K562 (cell line): ENCODE results near the gene CXCL6. TPM values are rescaled to one million over a fixed set of nuclear protein-coding genes. Genes with fewer than 3 reads are reported as not detected.

ENCODE experiments used
- KAT2B ChIP-seq: IDR thresholded peaks from one replicate; pipeline ENCODE4 v1.6.1; 2012; ENCODE audit warnings: low read depth, mild to moderate bottlenecking, control low read depth, inconsistent platforms, low read length, moderate library complexity
- SNIP1 ChIP-seq: fragments of 450-650 bp; IDR thresholded peaks from 2 replicates; pipeline ENCODE4 v1.7.1; 2017; ENCODE audit warnings: low read depth, mild to moderate bottlenecking
- polyA plus RNA-seq, 8 experiments: library from polyadenylated mRNA; depleted of rRNA in 4 of 8; stranded (reverse) in 5 of 8; unstranded in 3 of 8; fragments of >200 nt; fragmentation: Nextera tagmentation in 2 of 8; fragmentation: Illumina TruSeq in 1 of 8; extraction: Ambion mirVana in 2 of 8; extraction: Trizol in 1 of 8; gene quantifications; 2 replicates each; pipeline versions ENCODE4 v1.2.1 to v1.2.3, GENCODE V29; 2011 to 2014; ENCODE audit warnings: inconsistent platforms in 1 of 8, missing spikeins in 1 of 8
- total RNA-seq, 7 experiments: library from RNA; depleted of rRNA in 6 of 7; stranded (reverse); fragments of >200 nt in 6 of 7; fragmentation: Illumina TruSeq in 2 of 7; extraction: Trizol in 2 of 7; gene quantifications; 2 replicates each; pipeline versions ENCODE4 v1.2.1 to v1.2.3, GENCODE V29; 2011 to 2021; ENCODE audit warnings: low replicate concordance in 1 of 7
- TF ChIP-seq, protein P1 (sequence below): fragments of 250-450 bp; sonication (Bioruptor Pico); IDR thresholded peaks from 2 replicates; pipeline ENCODE4 v1.4.0; 2020; ENCODE audit warnings: mild to moderate bottlenecking, moderate library complexity, borderline replicate concordance
- TF ChIP-seq, protein P2 (sequence below), 2 experiments: fragments of 450-650 bp in 1 of 2; IDR thresholded peaks; 2 replicates each; pipeline ENCODE4 v1.6.1; 2011 to 2017; ENCODE audit warnings: low read depth in 2 of 2, antibody characterized with exemption in 1 of 2, borderline replicate concordance in 1 of 2, low read length in 1 of 2, mild to moderate bottlenecking in 1 of 2, mixed read lengths in 1 of 2; ENCODE audit not compliant: control insufficient read depth in 1 of 2
- TF ChIP-seq, protein P3 (sequence below): fragments of 200-600 bp; sonication (generic); IDR thresholded peaks from one replicate; pipeline ENCODE4 v1.6.1; 2012; ENCODE audit warnings: mild to moderate bottlenecking, low read depth, low read length, inconsistent platforms
- TF ChIP-seq, protein P4 (sequence below): sonication (generic); IDR thresholded peaks from 2 replicates; pipeline ENCODE4 v1.6.1; 2016

CXCL6 gene
- total and polyA plus RNA-seq, 9 of the 15 experiments (the other 6 are each of a cell fraction or from before 2014, with no cell fraction given) = not detected

DNA sequence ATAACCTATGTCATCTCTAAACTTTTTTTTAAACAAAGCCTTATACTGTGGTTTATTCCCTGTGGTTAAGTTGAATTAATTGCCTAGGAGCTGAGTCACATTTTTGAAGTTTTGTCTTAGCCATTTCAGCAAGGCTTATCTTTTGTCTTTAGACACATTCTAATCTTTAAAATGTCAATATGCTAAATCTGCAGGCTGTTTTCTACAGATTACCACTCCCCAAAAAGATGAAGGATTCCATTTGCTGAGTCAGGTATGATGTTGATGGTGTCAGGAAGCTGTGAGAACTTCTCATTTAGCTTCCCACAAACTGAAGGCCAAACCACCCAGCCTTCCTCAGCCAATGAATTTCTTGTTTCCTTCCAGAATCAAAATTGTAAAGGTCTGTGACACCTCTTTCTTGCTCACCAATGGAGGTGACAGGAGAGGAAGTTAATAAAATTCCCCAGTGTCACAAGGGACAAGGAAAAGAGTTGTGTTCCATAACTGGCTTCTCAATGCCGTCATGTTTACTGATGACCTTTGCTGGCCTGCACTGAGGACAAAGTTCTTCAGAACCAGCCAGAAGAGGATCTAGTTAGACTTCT, 3.7 kb upstream of the CXCL6 start (continued):
- TF ChIP-seq, protein P1, sequence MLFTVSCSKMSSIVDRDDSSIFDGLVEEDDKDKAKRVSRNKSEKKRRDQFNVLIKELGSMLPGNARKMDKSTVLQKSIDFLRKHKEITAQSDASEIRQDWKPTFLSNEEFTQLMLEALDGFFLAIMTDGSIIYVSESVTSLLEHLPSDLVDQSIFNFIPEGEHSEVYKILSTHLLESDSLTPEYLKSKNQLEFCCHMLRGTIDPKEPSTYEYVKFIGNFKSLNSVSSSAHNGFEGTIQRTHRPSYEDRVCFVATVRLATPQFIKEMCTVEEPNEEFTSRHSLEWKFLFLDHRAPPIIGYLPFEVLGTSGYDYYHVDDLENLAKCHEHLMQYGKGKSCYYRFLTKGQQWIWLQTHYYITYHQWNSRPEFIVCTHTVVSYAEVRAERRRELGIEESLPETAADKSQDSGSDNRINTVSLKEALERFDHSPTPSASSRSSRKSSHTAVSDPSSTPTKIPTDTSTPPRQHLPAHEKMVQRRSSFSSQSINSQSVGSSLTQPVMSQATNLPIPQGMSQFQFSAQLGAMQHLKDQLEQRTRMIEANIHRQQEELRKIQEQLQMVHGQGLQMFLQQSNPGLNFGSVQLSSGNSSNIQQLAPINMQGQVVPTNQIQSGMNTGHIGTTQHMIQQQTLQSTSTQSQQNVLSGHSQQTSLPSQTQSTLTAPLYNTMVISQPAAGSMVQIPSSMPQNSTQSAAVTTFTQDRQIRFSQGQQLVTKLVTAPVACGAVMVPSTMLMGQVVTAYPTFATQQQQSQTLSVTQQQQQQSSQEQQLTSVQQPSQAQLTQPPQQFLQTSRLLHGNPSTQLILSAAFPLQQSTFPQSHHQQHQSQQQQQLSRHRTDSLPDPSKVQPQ = no peak
- TF ChIP-seq, protein P2, sequence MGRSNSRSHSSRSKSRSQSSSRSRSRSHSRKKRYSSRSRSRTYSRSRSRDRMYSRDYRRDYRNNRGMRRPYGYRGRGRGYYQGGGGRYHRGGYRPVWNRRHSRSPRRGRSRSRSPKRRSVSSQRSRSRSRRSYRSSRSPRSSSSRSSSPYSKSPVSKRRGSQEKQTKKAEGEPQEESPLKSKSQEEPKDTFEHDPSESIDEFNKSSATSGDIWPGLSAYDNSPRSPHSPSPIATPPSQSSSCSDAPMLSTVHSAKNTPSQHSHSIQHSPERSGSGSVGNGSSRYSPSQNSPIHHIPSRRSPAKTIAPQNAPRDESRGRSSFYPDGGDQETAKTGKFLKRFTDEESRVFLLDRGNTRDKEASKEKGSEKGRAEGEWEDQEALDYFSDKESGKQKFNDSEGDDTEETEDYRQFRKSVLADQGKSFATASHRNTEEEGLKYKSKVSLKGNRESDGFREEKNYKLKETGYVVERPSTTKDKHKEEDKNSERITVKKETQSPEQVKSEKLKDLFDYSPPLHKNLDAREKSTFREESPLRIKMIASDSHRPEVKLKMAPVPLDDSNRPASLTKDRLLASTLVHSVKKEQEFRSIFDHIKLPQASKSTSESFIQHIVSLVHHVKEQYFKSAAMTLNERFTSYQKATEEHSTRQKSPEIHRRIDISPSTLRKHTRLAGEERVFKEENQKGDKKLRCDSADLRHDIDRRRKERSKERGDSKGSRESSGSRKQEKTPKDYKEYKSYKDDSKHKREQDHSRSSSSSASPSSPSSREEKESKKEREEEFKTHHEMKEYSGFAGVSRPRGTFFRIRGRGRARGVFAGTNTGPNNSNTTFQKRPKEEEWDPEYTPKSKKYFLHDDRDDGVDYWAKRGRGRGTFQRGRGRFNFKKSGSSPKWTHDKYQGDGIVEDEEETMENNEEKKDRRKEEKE (IDR thresholded peaks at IDR 0.05; ENCODE audit: borderline replicate concordance in 1 of 2, control insufficient read depth in 1 of 2, low read depth in 2 of 2, low read length in 1 of 2) = no peak
- TF ChIP-seq, protein P3, sequence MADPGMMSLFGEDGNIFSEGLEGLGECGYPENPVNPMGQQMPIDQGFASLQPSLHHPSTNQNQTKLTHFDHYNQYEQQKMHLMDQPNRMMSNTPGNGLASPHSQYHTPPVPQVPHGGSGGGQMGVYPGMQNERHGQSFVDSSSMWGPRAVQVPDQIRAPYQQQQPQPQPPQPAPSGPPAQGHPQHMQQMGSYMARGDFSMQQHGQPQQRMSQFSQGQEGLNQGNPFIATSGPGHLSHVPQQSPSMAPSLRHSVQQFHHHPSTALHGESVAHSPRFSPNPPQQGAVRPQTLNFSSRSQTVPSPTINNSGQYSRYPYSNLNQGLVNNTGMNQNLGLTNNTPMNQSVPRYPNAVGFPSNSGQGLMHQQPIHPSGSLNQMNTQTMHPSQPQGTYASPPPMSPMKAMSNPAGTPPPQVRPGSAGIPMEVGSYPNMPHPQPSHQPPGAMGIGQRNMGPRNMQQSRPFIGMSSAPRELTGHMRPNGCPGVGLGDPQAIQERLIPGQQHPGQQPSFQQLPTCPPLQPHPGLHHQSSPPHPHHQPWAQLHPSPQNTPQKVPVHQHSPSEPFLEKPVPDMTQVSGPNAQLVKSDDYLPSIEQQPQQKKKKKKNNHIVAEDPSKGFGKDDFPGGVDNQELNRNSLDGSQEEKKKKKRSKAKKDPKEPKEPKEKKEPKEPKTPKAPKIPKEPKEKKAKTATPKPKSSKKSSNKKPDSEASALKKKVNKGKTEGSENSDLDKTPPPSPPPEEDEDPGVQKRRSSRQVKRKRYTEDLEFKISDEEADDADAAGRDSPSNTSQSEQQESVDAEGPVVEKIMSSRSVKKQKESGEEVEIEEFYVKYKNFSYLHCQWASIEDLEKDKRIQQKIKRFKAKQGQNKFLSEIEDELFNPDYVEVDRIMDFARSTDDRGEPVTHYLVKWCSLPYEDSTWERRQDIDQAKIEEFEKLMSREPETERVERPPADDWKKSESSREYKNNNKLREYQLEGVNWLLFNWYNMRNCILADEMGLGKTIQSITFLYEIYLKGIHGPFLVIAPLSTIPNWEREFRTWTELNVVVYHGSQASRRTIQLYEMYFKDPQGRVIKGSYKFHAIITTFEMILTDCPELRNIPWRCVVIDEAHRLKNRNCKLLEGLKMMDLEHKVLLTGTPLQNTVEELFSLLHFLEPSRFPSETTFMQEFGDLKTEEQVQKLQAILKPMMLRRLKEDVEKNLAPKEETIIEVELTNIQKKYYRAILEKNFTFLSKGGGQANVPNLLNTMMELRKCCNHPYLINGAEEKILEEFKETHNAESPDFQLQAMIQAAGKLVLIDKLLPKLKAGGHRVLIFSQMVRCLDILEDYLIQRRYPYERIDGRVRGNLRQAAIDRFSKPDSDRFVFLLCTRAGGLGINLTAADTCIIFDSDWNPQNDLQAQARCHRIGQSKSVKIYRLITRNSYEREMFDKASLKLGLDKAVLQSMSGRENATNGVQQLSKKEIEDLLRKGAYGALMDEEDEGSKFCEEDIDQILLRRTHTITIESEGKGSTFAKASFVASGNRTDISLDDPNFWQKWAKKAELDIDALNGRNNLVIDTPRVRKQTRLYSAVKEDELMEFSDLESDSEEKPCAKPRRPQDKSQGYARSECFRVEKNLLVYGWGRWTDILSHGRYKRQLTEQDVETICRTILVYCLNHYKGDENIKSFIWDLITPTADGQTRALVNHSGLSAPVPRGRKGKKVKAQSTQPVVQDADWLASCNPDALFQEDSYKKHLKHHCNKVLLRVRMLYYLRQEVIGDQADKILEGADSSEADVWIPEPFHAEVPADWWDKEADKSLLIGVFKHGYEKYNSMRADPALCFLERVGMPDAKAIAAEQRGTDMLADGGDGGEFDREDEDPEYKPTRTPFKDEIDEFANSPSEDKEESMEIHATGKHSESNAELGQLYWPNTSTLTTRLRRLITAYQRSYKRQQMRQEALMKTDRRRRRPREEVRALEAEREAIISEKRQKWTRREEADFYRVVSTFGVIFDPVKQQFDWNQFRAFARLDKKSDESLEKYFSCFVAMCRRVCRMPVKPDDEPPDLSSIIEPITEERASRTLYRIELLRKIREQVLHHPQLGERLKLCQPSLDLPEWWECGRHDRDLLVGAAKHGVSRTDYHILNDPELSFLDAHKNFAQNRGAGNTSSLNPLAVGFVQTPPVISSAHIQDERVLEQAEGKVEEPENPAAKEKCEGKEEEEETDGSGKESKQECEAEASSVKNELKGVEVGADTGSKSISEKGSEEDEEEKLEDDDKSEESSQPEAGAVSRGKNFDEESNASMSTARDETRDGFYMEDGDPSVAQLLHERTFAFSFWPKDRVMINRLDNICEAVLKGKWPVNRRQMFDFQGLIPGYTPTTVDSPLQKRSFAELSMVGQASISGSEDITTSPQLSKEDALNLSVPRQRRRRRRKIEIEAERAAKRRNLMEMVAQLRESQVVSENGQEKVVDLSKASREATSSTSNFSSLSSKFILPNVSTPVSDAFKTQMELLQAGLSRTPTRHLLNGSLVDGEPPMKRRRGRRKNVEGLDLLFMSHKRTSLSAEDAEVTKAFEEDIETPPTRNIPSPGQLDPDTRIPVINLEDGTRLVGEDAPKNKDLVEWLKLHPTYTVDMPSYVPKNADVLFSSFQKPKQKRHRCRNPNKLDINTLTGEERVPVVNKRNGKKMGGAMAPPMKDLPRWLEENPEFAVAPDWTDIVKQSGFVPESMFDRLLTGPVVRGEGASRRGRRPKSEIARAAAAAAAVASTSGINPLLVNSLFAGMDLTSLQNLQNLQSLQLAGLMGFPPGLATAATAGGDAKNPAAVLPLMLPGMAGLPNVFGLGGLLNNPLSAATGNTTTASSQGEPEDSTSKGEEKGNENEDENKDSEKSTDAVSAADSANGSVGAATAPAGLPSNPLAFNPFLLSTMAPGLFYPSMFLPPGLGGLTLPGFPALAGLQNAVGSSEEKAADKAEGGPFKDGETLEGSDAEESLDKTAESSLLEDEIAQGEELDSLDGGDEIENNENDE = no peak
- no peak for TF ChIP-seq SNIP1
- TF ChIP-seq KAT2B = no peak
- TF ChIP-seq, protein P4, sequence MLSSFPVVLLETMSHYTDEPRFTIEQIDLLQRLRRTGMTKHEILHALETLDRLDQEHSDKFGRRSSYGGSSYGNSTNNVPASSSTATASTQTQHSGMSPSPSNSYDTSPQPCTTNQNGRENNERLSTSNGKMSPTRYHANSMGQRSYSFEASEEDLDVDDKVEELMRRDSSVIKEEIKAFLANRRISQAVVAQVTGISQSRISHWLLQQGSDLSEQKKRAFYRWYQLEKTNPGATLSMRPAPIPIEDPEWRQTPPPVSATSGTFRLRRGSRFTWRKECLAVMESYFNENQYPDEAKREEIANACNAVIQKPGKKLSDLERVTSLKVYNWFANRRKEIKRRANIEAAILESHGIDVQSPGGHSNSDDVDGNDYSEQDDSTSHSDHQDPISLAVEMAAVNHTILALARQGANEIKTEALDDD = peak; percentile 63; the same call in 1 of the 2 replicates
